A204.1 (cell line): ENCODE measurements around the gene TMED7.

Experiments
- FAIRE-seq: peaks from 2 replicates; lab custom pipeline; 2012; peaks lifted over from hg19 to GRCh38; lab: Jason Lieb, UNC

TMED7 gene

DNA sequence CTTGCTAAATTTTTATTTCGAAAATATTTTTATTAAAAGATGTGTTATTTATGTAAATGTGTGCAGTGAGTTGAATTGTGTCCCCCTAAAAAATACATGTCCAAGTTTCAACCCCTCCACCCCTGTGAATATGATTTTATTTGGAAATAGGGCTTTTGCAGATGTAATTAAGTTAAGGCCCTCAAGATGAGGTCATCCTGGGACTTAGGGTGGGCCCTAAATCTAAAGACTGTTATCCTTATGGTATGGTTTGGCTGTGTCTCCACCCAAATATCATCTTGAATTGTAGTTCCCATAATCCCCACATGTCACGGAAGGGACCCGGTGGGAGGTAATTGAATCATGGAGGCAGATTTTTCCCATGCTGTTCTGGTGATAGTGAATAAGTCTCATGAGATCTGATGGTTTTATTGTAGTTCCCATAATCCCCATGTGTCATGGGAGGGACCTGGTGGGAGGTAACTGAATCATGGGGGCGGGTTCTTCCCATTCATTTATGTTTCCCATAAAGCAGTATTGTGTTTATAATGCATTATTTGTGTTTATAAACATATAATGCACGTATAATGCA is 1.5 kb upstream of the TMED7 start:
- no peak for FAIRE-seq

DNA sequence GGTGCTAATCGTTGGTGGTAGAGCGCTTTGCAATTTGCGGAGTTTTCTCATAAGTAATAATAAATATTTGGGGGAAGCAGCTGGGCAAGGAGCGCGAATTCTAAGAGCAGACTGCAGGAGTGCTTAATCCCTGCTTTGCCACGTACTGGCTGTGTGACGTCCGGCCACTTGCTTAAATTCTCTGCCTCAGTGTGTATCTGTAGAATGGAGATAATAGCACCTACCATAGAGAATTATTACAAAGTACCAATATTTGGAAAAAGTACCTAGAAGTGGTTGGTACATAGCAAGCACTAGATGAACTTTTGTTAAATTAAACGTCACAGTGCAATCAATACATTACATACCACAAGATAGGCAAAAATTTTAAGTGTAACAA is 598 bp upstream of the TMED7 start:
- no peak for FAIRE-seq

GRCh38 chr5:115624994-115625393 is 842 bp downstream of the TMED7 start:
- no peak for FAIRE-seq

GRCh38 chr5:115623658-115624057 is 2.2 kb downstream of the TMED7 start:
- no peak for FAIRE-seq

DNA sequence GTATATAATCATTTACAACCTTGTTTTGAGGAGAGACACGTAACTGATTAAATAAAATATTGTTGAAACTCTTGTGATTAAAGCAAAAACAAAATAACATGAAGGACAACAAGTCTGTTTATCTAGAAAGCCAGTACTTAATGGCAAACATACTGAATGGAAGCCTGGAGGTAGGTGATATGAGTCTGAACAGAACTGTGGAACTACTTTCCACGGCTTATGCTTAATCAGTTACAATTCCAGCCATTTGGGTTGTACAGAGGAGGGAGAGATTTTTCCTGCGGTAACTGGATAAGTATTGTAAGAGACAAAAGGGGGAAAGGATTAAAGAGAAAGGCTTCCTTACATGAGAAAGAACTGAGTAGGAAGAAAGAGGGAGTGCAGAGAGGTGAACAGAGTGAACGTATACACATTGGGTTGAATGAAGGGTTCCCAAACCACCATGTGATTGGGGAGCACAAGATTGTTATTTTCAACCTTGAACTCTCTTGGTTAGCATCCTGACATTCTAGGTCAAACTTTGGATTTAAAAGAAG is 4.4 kb downstream of the TMED7 start:
- FAIRE-seq, result no peak

GRCh38 chr5:115616892-115617291 is 8.9 kb downstream of the TMED7 start:
- no peak for FAIRE-seq

GRCh38 chr5:115616472-115616871 is 9.4 kb downstream of the TMED7 start:
- FAIRE-seq, result no peak

DNA sequence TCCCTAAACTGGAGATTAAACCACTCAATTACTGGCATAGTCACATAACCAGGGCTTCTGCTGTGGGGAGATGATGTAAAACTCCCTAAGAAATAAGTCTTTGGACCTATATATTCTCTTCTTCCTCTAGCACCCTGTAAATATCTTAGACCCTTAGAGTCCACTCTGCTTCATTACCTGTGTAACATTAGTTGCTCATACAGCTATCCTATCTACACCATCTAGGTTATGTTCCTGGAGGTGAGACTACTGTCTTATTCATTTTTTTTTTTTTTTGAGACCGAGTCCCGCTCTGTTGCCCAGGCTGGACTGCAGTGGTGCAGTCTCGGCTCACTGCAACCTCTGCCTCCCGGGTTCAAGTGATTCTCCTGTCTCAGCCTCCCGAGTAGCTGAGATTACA is 14.0 kb downstream of the TMED7 start:
- FAIRE-seq, result no peak

- no peak for FAIRE-seq
Measured at GRCh38 chr5:115607935-115608334, 17.9 kb downstream of the TMED7 start.

DNA sequence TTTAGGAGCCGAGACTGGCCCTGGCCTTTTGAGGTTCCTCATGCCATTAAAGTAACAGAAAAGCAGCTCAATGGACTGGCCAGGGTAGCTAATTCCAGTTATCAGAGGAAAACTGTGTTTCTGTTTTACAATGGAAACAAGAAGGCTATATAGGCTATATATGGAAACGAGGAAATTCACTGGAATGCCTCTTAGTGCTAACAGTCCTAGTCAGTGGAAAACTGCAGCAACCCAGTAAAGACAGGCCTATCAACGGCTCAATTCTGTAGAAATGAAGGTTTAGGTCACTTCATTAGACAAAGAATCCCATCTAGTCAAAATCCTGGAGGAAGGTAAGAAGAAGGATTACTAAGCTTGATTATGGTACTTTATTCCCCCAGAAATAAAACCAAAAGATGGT is 20.4 kb downstream of the TMED7 start:
- no peak for FAIRE-seq

GRCh38 chr5:115602591-115603125 is 23.2 kb downstream of the TMED7 start:
- no peak for FAIRE-seq

- FAIRE-seq, result no peak
Measured at GRCh38 chr5:115601701-115602590, 23.9 kb downstream of the TMED7 start, which contains the start of gene TICAM2. Gene TICAM2 (minus strand): TSS chr5:115602479. CDS start chr5:115581256, 21,223 bp downstream.

GRCh38 chr5:115600766-115601165 is 25.1 kb downstream of the TMED7 start:
- no peak for FAIRE-seq

GRCh38 chr5:115599924-115600323 is 25.9 kb downstream of the TMED7 start:
- FAIRE-seq, result no peak

DNA sequence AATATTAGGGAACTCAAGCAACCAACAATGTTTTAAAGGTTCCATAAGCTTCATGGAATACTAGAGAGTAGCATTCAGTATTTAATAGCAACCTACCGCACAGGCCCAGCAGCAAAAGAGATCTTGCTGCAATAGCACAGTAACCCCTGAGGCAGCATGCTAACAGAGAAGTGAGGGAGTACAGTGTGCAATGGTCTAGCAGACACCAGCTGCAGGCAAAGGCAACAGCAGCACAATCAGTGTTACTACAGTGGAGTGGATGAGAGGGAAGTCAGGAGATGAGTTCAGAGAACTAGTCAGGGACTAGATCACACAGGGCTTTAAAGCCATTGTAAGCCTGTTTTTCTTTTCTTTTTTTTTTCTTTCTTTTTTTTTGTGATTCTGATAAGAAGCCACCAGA is 26.3 kb downstream of the TMED7 start:
- no peak for FAIRE-seq

DNA sequence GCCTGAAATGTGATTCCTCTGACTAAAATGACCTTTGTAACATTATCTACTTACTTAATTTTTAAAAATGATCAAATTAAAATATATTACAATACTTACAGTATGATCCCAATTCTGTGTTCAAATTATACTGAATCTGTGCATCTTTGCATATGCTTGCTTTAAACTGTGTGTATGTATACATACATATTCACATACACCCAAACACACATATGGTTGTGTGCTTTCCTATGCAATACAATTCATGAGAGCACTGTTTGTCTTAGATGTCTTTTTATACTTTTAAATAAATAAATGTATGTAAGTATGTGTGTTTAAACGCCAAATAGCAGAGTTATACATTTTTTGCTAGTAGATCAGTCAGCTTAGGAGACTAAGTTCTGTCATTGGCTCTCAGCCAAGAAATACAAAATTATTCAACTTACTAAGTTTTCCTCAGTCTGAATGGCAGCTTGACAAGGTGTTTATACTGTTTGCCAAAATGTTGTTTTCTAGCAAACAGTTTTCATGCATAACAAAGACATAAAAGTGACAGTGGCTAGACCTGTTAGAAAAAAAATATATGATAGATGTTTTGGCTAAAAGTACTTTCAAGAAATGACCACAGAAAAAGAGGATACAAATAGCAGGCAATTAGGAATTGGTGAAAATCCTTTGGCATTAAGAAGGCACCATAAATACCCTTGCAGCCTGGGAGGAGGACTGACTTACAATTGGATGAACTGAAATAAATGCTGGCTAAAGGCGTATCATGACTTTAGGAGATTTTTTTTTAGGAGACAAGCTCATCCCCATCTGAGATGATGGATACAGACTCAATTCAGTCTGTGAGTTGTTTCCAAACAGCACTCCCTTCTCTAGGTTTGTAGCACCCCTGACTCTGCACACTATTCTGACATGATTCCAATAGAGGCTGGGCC is 31.4 kb downstream of the TMED7 start:
- FAIRE-seq, result no peak

DNA sequence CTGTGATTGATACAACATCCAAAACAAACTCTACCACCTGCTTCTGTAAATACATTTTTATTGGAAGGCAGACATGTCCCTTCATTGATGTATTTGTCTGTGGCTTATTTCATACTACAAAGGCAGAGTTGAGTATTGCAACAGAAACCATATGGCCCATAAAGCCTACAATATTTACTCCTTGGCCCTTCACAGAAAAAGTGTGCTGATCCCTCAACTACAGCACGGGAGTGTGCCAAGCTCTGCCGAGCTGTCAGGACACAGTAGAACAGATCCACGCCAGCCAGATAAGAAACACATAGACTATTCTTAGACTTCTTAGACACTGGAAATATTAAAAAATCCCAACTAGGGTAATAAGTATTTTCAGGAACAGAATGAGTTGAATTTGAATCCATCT is 36.8 kb downstream of the TMED7 start:
- no peak for FAIRE-seq

DNA sequence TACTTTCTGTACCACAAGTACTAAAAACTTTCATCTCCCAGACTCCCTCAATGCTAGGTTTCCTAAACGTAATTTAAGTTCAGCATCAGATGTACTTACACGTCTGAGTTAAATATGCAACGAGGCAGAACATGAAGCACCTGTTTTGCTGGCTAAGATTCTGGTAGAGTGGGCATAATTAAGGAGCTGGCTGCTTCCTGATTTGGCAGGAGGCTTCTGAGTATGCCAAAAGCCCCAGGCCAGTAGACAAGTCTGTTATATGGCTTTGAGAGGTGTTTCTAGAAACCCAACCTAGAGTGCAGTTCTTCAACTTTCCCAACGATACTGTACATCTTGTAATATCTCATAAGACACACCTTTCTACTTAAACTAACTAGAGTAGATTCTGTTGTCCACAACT is 37.2 kb downstream of the TMED7 start:
- no peak for FAIRE-seq

DNA sequence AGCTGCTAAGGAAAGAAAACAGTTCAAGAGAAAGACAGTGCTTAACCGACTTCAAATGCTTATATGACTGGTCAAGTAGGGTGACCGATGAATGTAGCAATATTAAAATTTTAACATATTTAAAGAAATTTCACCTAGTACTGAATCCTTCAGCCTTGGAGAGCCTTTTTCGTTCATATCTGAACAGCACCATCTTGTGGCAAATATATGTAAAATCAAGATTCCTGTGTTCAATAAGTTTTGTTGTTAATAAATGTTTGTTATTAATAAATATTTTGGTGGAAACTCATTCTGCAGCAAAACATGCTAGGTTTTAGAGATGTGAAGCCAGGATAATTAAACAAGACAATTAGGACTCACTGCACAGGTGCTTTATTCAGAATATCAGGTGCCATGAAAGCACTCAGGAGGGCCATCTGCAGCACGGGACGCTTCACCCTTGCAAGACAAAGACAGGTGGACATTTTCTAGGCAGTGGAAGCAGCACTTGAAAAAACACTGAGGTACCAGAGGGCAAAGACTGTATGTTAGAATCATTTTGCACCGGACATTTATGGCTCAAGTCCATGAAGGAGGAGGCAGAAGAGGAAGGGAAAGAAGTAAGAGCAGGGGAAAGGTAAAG is 39.2 kb downstream of the TMED7 start:
- peak; percentile 87 for FAIRE-seq

DNA sequence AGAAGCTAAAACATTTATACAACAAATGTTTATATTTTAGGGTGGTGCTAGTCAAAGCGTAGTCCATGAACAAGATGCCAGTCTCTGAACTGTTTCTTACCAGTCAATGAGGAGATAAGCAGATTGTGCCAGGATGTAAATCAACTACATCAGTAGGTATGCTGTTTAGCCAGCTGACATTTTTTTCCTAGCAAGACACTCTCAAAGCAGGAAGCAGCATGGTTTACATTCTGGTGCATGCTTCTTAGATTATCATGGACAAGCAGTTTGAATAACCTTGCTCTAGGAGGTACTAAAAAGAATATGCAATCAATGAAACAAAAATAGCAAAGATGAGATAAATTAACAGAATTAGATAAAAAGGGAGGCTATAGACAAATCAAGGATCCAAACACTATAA is 40.6 kb downstream of the TMED7 start:
- FAIRE-seq, result no peak

- FAIRE-seq, result no peak
Measured at GRCh38 chr5:115584501-115584900, 41.3 kb downstream of the TMED7 start.

- FAIRE-seq, result no peak
Measured at GRCh38 chr5:115583474-115583873, 42.4 kb downstream of the TMED7 start.
